Colonic mucosa (tissue), 4 donors: ENCODE results near the gene STK39. TPM values are rescaled to one million over a fixed set of nuclear protein-coding genes. Genes with fewer than 3 reads are reported as not detected.

Experiments used
- DNase-seq: peaks from one replicate; pipeline ENCODE4 v3.0.0-alpha.2; 2020
- H3K27ac ChIP-seq: fragments of 200-600 bp; one replicate; pipeline ENCODE4 v1.8.0; 2021
- H3K27me3 ChIP-seq: fragments of 200-600 bp; one replicate; pipeline ENCODE4 v1.8.0; 2021
- H3K36me3 ChIP-seq: fragments of 200-600 bp; one replicate; pipeline ENCODE4 v1.8.0; 2021
- H3K4me1 ChIP-seq: fragments of 200-600 bp; one replicate; pipeline ENCODE4 v1.8.0; 2021; ENCODE audit warnings: mild to moderate bottlenecking
- H3K4me3 ChIP-seq: fragments of 200-600 bp; one replicate; pipeline ENCODE4 v1.8.0; 2021
- H3K9ac ChIP-seq, 2 donors: one replicate each; pipeline ENCODE4 v1.7.0; 2013; ENCODE audit warnings: control low read depth in 2 of 2, low read depth in 2 of 2, low read length in 2 of 2
- H3K9me3 ChIP-seq: fragments of 200-600 bp; one replicate; pipeline ENCODE4 v1.8.0; 2021
- intact Hi-C: fragments of 100-400 bp; cut with DNase I; formaldehyde crosslinking; loops from one replicate; pipeline ENCODE4 v1.14.1; 2022
- total RNA-seq, 2 donors: library from RNA; stranded (reverse); fragmentation: NEBNext Ultra II Directional in 1 of 2; extraction: Animal tissue kit (Norgen Biotek cat#: 25700) in 1 of 2; gene quantifications; one replicate each; pipeline ENCODE4 v1.2.1, GENCODE V29; 2021
- TF ChIP-seq, protein P1 (sequence below): fragments of 200-600 bp; IDR thresholded peaks from one replicate; pipeline ENCODE4 v1.8.0; 2022; ENCODE audit warnings: antibody characterized with exemption, mild to moderate bottlenecking
- donor health status: healthy.
- donor health status: DM: no; HTN: no; CAD: no.
- donor health status: DM: no; HTN: no; CAD: no.

STK39 gene
- total RNA-seq, 2 donors from 2014 or later: 35.9 to 41.2 TPM

DNA sequence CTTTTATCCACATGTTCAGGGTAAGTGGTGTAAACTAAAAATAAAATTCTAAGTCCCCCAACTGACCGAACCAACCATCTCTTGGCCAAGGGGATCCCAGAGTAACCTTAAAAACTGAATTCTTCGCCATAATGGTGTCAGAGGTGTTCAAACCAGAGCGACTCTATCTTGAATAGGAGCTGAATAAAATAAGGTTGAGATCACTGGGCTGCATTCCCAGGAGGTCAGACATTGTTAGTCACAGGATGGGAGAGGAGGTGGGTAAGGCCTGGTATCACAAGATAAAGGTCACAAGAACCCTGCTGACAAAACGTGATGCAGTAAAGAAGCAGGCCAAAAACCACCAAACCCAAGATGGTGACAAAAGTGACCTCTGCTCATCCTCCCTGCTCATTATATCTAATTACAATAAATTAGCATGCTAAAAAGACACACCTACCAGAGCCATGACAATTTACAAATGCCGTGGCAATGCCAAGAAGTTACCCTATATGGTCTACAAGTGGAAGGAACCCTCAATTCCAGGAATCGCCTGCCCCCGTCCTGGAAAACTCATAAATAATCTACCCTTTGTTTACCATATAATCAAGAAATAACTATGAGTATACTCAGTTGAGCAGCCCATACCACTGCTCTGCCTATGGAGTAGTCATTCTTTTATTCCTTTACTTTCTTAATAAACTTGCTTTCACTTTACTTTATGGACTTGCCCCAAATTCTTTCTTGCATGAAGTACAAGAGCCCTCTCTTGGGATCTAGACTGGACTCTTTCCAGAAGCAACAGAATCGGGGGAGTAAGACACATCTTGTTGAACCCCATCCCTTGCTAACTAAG is 302.4 kb downstream of the STK39 start:
- H3K4me3 ChIP-seq: no peak overlapping the region
- no peak overlapping the region for H3K9ac ChIP-seq
- no peak for DNase-seq
- H3K27me3 ChIP-seq: no peaks in the 10 kb centered on the region
- TF ChIP-seq, protein P1, sequence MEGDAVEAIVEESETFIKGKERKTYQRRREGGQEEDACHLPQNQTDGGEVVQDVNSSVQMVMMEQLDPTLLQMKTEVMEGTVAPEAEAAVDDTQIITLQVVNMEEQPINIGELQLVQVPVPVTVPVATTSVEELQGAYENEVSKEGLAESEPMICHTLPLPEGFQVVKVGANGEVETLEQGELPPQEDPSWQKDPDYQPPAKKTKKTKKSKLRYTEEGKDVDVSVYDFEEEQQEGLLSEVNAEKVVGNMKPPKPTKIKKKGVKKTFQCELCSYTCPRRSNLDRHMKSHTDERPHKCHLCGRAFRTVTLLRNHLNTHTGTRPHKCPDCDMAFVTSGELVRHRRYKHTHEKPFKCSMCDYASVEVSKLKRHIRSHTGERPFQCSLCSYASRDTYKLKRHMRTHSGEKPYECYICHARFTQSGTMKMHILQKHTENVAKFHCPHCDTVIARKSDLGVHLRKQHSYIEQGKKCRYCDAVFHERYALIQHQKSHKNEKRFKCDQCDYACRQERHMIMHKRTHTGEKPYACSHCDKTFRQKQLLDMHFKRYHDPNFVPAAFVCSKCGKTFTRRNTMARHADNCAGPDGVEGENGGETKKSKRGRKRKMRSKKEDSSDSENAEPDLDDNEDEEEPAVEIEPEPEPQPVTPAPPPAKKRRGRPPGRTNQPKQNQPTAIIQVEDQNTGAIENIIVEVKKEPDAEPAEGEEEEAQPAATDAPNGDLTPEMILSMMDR: no peak
- no peaks in the 10 kb centered on the region for H3K36me3 ChIP-seq
- H3K27ac ChIP-seq: no peak overlapping the region
- intact Hi-C loops: no loop called here
- no peaks in the 10 kb centered on the region for H3K4me1 ChIP-seq
- no peaks in the 10 kb centered on the region for H3K9me3 ChIP-seq

DNA sequence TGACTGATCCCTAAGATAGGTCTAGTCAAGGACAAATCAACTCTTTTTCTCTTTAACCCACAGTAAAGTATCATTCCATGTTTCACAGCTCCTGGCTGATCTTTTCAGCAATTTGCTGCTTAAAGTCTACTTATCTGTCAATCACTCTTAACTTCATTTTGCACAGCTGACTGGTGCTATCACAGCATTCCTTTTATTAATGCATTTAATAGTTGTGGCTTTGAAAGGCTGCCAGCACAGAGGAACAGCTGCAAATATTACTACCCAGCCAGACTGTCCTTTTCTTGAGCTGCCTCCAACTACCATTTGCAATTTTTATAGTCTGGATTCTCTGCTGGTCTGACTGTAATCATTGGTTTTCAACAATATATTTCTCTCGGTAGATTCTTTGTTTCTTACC is 303.5 kb downstream of the STK39 start:
- Histone ChIP-seq H3K4me1 (no peaks in the 10 kb centered on the region), H3K36me3 (no peaks in the 10 kb centered on the region)
- DNase-seq: no peak

DNA sequence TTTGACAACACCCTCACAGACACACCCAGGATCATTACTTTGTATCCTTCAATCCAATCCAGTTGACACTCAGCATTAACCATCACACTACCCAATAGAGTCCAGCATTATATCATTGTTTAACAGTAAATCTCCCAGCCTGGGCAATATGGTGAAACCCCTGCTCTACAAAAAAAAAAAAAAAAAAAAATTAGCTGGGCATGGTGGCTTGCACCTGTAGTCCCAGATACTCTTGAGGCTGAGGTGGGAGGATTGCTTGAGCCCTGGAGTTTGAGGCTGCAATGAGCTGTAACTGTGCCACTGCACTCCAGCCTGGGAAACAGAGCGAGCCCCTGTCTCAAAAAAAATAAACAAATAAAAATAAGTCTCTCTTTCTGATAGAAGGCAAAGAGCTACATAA is 304.0 kb downstream of the STK39 start:
- no peak for DNase-seq
- H3K9ac ChIP-seq: no peak overlapping the region
- H3K4me3 ChIP-seq: no peak overlapping the region
- no peak overlapping the region for H3K27ac ChIP-seq
- H3K9me3 ChIP-seq: no peaks in the 10 kb centered on the region
- H3K36me3 ChIP-seq: no peaks in the 10 kb centered on the region
- intact Hi-C loops: no loop called here
- H3K4me1 ChIP-seq: no peaks in the 10 kb centered on the region
- TF ChIP-seq, protein P1: no peak
- no peaks in the 10 kb centered on the region for H3K27me3 ChIP-seq

More for the DNA sequence above, 303.5 kb downstream of the STK39 start:
- intact Hi-C loops: no loop called here
- H3K27ac ChIP-seq: no peak overlapping the region
- no peak overlapping the region for H3K4me3 ChIP-seq
- H3K9me3 ChIP-seq: no peaks in the 10 kb centered on the region
- TF ChIP-seq, protein P1: no peak
- H3K27me3 ChIP-seq: no peaks in the 10 kb centered on the region
- no peak overlapping the region for H3K9ac ChIP-seq

DNA sequence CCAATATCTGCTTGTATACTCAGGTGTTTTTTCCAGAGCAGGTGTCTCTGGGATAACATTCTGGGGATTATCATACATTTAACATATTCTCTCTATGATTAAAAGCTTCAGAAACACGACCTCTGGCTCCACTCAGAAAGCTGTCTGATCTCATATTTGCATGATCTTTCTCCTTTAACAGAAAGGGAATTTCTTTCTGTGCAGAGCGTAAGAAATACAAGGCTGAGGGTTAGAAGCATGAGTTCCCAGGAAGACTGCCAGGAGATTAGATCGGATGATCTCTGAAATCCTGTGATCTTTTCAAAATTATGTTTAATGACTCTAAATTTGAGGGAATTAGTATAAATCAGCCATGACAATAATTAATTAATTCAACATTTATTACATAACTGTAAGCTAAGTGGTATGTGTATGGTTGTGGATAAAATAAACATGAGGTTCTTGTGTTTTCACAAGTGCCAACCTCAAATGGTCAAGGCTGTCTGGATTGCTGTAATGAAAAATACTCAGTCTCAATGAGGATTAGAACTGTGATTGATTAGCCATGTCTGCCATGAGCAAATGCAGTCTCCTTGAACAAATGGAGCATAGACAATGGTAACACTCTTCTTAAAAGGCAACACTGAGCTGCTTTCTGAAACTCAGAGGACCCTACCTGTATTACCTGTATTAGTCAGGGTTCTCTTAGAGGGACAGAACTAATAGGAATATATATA is 304.9 kb downstream of the STK39 start:
- DNase-seq: no peak
- Histone ChIP-seq H3K9me3 (no peaks in the 10 kb centered on the region), H3K27me3 (no peaks in the 10 kb centered on the region), H3K9ac (no peak overlapping the region), H3K4me1 (no peaks in the 10 kb centered on the region), H3K36me3 (no peaks in the 10 kb centered on the region), H3K4me3 (no peak overlapping the region), H3K27ac (no peak overlapping the region)
- TF ChIP-seq, protein P1: no peak
- intact Hi-C loops: no loop called here

DNA sequence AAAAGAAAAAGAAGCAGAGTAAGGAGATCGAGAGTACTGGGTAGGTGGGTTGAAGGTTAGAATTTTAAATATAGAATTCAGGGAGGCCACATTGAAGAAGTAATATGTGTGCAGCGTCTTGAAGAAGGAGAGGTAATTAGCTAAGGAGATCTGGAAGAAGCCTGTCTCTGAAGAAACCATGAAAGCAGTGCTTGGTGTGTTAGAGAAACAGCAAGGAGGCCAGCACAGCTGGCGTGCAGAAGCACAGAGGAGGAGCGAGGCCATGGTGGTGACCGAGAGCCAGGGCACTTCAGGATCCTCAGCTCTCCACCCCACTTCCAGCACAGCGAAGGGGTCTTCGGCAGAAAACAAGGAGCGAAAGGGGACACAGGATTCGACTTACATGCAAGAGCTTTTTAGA is 305.8 kb downstream of the STK39 start:
- no peak overlapping the region for H3K4me3 ChIP-seq
- no peaks in the 10 kb centered on the region for H3K27me3 ChIP-seq
- no peaks in the 10 kb centered on the region for H3K4me1 ChIP-seq
- DNase-seq: no peak
- no peaks in the 10 kb centered on the region for H3K36me3 ChIP-seq
- no peak overlapping the region for H3K27ac ChIP-seq
- intact Hi-C loops: no loop called here
- TF ChIP-seq, protein P1: no peak
- no peak overlapping the region for H3K9ac ChIP-seq
- no peaks in the 10 kb centered on the region for H3K9me3 ChIP-seq
